GM12872 (cell line): Measurements from ENCODE around the gene OR8D4.

Source experiments
- CTCF ChIP-seq: IDR thresholded peaks from 3 replicates; pipeline ENCODE4 v1.5.1; 2011; ENCODE audit warnings: low read depth, mild to moderate bottlenecking, low read length, moderate library complexity; ENCODE audit not compliant: insufficient read depth

The OR8D4 gene

GRCh38 chr11:123942413-123942812, 40.4 kb downstream of the OR8D4 start:
- TF ChIP-seq CTCF, result no peak

DNA sequence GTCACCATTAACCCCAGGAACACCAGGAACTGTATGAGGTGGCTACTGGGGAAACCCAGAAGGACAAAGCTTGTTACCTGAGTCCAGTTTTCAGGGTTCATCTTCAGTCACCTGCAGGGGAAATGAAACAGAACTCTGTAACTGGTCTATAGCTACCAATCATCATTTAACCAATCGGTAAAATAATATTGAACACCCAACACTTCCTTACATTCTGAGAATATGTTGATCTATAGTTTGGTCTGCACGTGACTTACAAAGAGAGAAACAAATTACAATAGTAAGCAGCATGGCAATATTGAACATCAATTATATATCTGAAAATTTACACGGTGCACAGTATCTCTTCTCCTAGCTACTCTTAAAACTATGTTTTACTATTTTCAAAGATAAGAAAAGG, 41.8 kb downstream of the OR8D4 start, which contains the start of gene OR6T1:
Gene OR6T1, minus strand, starts transcription at position 101 of the 400 bp plus-strand sequence. Its CDS starts 0 bp downstream, at position 101.
- TF ChIP-seq CTCF, result no peak

GRCh38 chr11:123945132-123945531, 43.2 kb downstream of the OR8D4 start:
- TF ChIP-seq CTCF, result no peak

DNA sequence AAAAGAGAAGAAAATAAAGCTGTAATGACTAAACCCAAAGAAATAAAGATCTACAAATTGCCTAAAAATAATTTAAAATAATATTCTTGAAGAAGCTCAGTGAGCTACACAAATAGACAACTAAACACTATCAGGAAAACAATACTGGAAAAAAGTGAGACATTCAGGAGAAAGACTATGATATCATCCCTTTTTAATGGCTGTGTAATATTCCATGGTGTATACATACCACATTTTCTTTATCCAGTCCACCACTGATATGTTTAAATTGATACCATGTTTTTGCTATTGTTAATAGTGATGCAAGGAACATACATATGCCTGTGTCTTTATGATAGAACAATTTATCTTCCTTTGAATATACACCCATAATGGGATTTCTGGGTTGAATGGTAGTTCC, 54.8 kb downstream of the OR8D4 start:
- TF ChIP-seq CTCF, result no peak
